ENCODE measurements around the gene VSTM4.

Gene VSTM4

DNA sequence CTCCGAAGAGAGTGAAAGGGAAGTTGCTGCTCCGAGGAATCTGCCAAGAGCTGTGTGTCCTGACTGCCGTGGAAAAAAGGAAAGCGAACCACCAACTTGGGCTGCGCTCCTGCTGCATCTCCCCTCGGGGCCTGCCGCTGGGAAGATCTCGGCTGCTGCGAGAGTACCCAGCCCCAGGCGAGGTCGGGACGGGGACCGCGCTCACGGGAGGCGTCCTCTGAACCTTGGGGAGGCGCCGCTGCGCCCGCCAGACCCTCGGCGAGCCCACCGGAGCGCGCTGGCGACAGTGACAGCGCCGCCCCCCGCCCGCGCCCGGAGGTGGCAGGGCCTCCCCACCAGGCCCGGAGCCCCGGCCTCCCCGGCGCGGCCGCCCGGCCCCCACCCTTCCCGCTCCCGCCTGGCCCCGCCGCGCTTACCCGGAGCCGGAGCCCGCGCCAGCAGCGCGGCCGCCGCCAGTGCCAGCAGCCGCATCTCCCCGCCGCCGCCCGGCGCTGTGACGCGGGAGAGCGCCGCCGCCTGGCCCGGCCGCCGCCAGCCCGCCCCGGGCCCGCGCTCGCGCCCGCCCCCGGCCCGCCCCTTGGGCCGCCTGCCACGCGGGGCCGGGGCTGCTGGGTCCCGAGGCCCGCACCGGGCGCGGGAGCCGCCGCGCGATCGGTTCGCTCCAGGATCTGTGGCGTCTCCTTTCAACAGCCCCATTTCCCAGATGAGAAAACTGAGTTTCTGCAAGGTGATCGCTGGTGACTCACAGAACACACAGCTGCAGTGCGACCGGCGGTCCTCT is at the start of gene VSTM4:
VSTM4 (minus strand) TSS at position 508 of the 781 bp plus-strand sequence; CDS start at position 471, 37 bp downstream.
- DNase-seq = peak; percentile 7

DNA sequence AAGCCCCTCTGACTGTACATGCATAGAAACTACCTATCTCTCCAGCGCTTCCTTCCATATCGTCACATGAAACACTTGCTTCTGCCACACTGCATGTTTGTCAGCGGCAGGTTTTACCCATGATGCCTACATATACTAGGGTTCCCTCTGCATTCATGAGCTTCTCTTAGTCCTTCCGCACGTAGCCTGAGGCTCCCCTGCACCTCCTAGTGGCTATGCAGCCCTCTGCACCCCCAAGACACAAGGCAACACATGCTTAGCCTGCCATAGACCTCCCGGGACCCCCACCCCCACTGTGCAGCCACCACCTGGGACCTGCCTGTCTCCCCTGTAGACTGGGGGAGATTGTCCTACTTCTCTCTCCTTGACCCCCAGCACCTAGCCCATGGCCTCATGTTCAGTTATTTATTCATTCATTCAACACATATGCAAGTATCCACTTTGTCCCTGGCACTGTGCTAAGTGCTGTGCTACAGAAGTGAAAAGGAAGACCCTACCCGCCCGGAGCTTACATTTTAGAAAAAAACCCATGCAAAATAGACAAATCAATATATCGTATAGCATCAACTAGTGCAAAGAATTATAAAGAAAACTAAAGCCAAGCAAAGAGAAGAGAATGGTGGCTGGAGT is 49.4 kb upstream of the VSTM4 start:
- DNase-seq = peak; percentile 31

DNA sequence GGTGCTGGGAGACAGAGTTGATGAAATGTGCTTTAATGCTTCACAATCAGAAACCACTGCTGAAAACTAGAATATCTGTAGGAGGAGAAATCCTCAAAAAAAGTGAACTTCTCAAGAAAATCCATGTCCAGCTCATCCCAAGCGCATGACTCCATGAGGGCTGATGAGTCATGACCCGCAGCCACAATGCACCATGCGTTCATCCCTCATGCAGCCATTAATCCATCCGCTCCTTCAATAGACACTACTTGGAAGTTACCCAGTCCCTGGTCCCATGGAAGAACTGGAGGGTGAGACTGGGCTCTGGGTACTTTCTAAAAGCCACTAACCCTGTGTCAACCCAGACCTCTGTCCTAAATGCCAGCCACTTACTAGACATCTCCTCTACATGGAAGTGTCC is 48.4 kb upstream of the VSTM4 start:
- no peak for DNase-seq

GRCh38 chr10:49162761-49163310 is 47.5 kb upstream of the VSTM4 start:
- no peak for DNase-seq

DNA sequence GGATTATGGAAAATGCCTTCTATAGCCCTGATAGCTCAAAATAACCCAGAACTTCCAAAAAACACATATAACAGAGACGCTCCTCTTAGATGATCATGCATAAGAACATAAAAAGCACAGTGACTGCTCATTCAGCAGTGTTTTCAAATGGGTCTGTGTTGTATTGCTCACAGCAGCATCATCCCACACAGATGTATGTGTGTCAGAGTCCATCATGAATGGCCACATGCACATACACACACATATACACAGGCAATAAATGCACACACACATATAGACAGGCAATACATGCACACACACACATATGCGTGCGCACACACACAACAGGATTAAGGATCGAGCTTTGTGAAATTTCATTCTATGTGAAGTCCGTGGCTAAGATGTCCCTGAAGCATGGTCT is 46.7 kb upstream of the VSTM4 start:
- no peak for DNase-seq

DNA sequence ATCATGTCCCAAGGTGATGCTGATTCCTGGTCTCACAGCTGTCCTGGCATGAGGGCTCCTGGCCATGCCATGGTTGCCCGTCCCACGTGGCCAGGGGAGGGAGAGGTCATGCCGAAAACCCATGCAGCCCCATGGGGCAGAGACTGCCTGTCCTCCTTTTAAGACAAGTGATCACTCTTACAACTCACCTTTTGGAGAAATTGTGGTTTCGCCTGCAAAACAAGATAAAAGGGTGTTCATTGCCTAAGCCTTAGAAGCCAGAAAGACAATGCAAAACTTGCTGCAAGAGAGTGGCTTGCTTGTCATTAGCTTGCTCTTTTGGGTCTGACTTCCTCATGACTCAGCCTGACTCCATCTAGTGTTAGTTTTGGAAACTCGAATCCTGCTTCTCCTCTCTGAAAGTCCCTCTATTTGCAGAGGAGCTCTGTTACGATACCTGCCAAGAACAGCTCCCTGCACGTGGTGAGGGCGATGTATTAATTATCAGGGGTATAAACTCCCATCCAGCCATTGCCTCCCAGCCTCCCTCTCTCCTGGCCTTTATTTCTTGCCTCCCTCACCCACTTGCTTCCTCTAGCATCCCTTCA is 46.2 kb upstream of the VSTM4 start:
- DNase-seq = no peak

- DNase-seq = no peak
Observed at GRCh38 chr10:49160814-49161213, 45.5 kb upstream of the VSTM4 start.

DNA sequence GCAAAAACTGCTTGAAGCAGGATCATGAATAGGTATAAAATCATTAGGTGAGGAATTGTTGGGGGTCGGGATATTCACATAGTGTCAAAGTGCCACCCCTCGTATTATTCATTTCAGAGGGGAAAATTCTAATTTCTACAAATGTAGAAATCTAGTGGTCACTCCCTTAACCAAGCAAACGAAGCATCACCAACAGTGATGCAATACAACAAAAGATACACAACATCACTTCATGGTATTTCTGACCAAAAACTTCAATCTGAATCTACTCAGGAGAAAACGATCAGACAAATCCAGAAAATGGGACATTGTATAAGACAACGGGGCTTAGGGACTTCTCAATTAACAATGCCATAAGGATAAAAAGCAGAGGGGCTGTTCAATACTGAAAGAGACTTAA is 44.8 kb upstream of the VSTM4 start:
- no peak for DNase-seq

DNA sequence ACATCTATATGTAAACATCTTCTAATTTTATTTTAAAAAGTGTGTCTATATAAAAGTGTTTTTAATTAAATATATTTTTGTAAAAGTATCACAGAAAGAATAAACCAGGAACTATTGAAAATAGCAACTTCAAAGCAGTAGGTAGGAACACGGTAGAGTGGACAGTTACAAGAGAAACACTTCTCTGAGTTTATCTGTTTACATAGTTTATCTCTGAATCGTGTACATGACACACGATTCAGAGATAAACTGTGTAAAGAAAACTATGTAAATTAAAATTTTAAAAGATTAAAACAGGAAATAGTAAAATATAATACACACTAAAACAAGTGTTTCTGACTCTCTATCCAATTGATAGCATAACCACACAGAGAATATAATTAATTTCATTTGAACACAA is 43.6 kb upstream of the VSTM4 start:
- DNase-seq = no peak

DNA sequence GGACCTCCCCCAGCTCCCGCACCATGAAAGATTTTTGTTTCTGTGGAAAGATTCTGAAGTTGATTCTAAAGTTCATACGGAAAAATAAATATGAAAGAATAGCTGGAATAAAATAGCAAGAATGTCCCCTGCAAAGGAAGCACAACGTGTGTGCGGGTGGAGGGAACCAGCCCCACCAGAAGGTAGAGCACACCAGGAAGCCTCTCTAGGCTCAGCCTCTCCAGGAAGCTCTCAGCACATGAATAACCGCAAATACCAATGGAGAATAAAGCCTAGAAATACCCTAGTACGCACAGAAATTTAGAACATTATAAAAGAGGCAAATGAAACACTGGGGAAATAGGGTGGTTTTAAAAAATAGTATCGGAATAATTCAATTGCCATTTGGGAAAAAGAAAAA is 43.1 kb upstream of the VSTM4 start:
- no peak for DNase-seq

DNA sequence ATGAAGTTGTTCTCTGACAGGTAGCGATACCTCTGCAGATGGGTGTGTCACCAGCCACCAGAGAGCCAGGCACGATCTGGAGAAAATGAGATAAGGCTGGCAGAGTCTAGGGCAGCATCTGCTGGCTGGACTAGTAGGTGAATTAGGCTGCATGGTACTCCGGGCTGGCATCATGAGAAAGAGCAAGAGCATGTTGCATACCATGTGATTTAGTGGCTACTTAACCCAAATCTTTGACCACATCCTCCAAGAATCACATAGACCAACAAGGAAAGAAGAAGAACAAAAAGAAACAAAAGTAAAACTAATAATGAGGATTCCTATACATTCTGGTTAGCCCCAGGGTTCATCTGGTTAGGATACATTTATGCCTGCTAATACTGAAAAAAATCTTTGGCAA is 41.9 kb upstream of the VSTM4 start:
- no peak for DNase-seq

DNA sequence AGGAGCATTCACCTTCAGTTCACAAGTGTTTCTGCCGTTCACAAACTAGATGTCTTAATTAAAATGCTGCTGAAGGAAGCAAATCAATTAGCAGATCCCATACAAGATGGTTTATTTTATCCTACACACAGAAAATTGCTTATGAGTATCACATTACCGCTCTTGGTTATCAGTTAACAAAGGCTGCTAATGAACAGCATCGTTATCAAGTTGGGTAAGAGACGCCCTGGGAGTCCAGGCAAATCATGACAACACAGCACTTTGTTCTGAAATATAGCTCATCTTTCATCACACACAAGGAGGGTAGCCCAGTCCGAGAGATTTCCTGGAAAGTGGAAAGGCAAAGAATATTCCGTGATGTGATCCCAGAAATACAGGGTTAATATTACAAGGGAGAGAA is 39.3 kb upstream of the VSTM4 start:
- no peak for DNase-seq

GRCh38 chr10:49153971-49154370 is 38.6 kb upstream of the VSTM4 start:
- no peak for DNase-seq

DNA sequence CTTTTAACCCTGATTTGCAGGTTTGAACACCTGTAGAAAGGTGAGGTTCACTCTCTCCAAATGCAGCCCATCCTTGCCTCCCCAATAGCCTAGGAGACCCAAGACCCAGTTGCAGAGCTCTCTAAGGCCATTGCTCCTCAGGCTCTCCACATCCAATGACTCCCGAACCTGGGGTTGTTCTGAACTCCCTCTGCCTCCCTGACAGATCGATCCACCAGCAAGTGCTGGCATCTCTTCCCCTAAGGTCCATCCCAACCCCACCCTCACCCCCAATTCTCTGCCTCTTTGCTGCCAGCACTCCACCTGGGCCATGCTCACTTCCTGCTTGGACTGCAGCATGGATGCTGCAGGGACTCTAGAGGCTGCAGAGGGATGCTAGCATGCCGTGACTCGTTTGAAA is 37.8 kb upstream of the VSTM4 start:
- DNase-seq = no peak

DNA sequence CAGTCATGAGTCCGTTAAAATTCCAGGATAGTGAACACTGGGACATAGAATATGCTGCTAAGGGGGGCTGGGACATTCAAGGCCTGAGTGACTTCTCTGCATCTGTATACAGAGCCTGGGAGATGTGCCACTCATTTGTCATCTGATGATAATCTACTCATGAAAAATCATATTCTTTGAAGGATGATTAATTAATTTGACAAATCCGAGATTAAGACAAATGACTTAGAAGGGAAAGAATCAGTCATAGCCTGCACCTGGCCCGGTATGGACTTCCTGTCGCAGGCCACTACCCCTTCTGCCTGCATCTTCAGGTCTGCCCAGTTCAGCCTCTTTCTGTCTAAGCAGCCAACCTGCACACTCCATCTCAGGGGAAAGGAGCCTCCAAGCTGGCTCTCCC is 37.3 kb upstream of the VSTM4 start:
- DNase-seq = no peak

- no peak for DNase-seq
Observed at GRCh38 chr10:49152037-49152436, 36.7 kb upstream of the VSTM4 start.

DNA sequence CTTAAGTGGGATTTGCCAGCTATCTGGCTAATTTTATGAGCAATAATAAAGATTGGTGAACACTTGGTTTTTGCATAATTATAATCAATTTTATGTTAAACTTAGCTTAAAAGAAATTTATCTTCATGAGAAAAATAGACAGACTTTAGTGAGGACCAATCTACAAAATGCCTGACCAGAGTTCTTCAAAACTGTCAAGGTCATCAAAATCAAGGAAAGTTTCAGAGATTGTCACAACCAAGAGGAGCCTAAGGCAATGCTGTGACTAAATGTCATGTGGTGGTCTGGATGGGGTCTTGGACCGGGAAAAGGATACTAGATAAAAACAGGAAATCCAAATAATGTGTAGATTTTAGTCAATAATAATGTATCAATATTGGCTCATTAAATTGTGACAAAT is 36.2 kb upstream of the VSTM4 start:
- no peak for DNase-seq

DNA sequence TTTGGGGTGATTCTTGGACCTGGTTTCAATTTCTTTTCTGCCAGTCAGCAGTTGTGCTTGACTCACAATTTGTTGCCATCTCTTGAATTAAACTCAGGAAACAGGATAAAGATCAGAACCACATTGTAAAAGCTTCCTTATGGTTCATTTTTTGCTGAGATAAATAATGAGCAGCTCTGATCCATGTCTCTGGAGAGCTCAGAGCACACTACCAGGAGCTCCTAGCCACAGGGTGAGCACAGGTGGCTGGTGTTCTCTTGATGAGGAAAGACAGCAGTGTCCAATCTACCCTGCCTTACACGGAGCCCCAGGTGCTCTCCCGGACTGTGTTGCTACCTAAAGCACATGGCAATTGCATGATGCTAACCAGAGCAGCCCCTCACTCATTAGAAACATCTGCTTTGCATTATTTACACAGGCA is 35.7 kb upstream of the VSTM4 start:
- DNase-seq = no peak

DNA sequence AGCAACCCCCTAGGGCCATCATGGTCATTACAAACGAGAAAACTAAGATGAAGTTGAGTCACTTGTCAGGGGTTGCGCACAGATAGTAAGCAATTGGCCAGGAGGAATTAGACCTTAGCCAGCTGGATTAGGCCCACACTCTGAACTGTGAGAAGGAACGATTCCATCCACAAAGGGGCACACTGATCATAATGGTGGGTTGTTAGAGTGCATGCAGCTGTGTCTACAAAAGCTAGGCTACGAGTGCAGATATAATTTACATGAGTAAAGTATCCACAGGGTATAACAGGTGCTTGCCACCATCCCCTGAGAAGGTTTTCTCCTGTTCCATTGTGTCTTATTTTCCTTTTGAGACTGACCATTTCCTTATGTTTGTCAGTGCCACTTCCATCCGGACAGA is 35.1 kb upstream of the VSTM4 start:
- peak; percentile 31 for DNase-seq

DNA sequence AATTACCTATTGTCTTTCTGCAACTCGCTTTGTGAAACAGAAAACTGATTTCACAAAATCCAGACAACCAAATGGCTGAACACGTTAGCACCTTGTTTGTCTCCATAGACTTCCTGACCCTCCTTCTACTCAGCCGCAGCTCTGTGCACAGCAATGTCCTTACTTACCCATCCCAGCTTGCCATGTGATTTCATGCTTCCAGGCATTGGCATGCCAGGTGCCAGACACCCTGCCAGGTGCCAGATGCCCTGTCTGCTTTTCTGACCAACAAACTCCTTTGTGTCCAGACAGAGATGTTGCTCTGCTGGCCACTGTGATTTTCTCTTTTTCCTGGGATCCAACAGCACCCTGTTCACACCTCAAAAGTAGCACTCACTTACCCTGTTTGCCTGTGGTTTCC is 34.6 kb upstream of the VSTM4 start:
- DNase-seq = no peak

DNA sequence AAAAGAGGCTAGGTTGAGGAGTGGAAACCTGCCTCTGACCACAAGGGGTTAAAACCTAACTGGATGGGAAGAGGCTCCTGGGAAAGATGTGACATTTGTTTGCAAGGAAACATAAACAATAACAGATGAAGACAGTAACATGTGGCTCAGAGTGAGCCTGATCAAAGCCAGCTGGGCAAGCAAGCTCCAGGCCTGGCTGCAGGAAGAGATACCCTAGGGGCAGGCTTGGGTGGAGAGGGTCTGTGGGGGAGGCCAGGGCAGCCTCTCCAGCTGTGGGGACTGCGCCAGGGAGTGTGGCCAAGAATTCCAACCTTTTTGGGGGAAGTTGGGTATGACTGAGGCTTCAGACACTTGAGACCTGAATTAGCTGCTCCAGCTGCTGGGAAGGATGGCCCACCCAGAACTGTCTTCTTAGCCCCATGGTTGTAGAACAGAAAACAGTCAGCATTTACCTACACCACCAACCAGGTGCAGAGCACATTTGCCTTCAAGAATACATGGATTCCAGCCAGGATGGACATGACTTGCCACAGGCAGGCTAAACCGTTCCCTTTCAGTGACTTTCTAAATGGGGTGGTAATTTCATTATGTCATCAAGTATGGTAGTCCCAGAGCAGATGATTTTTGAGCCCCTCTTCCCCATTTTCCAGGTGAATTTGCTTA is 28.9 kb upstream of the VSTM4 start:
- no peak for DNase-seq

- no peak for DNase-seq
Observed at GRCh38 chr10:49143249-49143648, 27.9 kb upstream of the VSTM4 start.

DNA sequence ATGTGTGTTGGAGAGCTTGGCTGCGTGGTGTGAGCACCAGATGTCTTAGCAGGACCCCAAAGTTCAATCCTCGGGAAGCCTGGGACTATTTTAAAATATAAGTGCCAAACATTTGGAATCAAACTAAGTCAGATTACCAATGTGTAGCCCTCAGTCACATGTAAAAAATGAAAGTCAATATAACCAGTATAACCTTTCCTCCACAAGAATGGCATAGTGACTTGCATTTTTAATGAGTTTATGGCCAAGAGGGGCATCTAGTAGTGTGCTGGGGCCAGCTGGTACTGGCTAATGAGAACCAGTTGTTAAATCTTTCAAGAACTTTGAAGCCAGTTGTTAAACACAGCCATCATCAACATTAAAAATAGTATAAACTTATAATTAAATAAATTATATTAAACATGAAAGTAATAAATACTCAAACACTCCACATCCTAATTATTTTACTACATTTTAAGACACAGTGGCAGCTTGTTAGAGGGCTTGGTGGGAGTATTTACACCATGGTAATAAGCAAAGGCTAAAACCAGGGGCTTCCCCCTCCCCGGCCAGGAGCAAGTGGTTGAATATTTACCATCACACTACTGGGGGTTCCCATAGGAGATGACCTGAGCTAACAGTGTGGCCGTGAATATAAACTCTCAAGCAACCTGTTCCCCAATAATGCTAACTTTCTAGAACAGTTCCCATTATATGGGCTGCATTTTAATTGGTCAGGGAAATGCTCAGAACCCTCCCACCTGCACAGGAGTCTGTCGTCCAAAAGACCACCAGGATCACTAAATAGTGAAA is 26.4 kb upstream of the VSTM4 start:
- no peak for DNase-seq

Data from NCI-H1436 (cell line).